Astrocyte (in vitro differentiated cells and primary cell): ENCODE data around the gene SHB.

ENCODE experiments used
- CTCF ChIP-seq: IDR thresholded peaks from 2 replicates; pipeline ENCODE4 v1.5.1; 2011; ENCODE audit warnings: low read depth, mild to moderate bottlenecking, inconsistent platforms, low read length, moderate library complexity; ENCODE audit not compliant: insufficient read depth
- EZH2 ChIP-seq: IDR thresholded peaks from 2 replicates; pipeline ENCODE4 v1.6.1; 2012; ENCODE audit warnings: mild to moderate bottlenecking, low read length, inconsistent platforms; ENCODE audit not compliant: insufficient read depth

GRCh38 chr9:38065369-38066075 is 3.5 kb downstream of the SHB start:
- no peak for TF ChIP-seq CTCF
- no peak for TF ChIP-seq EZH2
